Hepatocyte (in vitro differentiated cells): Measurements from ENCODE around the gene TARM1. TPM values are rescaled to one million over a fixed set of nuclear protein-coding genes. Genes with fewer than 3 reads are reported as not detected.

Experiments used
- polyA plus RNA-seq: library from polyadenylated mRNA; unstranded; fragments of >200 nt; fragmentation: Nextera tagmentation; extraction: Ambion mirVana; gene quantifications from 2 replicates; pipeline ENCODE4 v1.2.1, GENCODE V29; 2016
- small RNA-seq: library from RNA; depleted of rRNA; stranded (forward); fragments of <200 nt; gene quantifications from one replicate; pipeline ENCODE3, GENCODE V24; 2014
- total RNA-seq: library from RNA; depleted of rRNA; stranded (reverse); fragments of >200 nt; gene quantifications from 2 replicates; pipeline ENCODE4 v1.2.3, GENCODE V29; 2014

Gene TARM1
- total and polyA plus RNA-seq, 2 experiments from 2014 or later = not detected

Small RNA genes lying within 50 kb of the gene (small RNA-seq; reads per million reads assigned to genes)
- not detected for gene AC012314.20

Other genes starting within 250 kb of the TARM1 start
- gene MYADM, start 213.5 kb downstream of the TARM1 start, total RNA-seq = 30.6 and 42.1 TPM in 2 replicates
- gene MYADM, start 213.5 kb downstream of the TARM1 start, polyA plus RNA-seq = 211 and 213 TPM in 2 replicates
- not detected in 2 replicates for gene PRKCG, start 199.2 kb downstream of the TARM1 start, total RNA-seq
- gene PRKCG, start 199.2 kb downstream of the TARM1 start, polyA plus RNA-seq = 0.18 and 0.68 TPM in 2 replicates
- 0.90 and 1.4 TPM in 2 replicates for gene CACNG7, start 172.1 kb downstream of the TARM1 start, total RNA-seq
- 0.12 and 0.31 TPM in 2 replicates for gene CACNG7, start 172.1 kb downstream of the TARM1 start, polyA plus RNA-seq
- gene CACNG8, start 118.4 kb downstream of the TARM1 start, total RNA-seq = 0.13 TPM in 1 of 2 replicates, not detected in the other
- 0.06 TPM in 1 of 2 replicates, not detected in the other for gene CACNG8, start 118.4 kb downstream of the TARM1 start, polyA plus RNA-seq
- 0.23 and 0.32 TPM in 2 replicates for gene CACNG6, start 89.7 kb downstream of the TARM1 start, total RNA-seq
- 0.35 TPM in 1 of 2 replicates, not detected in the other for gene CACNG6, start 89.7 kb downstream of the TARM1 start, polyA plus RNA-seq
- not detected in 2 replicates for gene VSTM1, start 17.5 kb downstream of the TARM1 start, total RNA-seq
- not detected in 2 replicates for gene VSTM1, start 17.5 kb downstream of the TARM1 start, polyA plus RNA-seq
- 0.48 TPM in 1 of 2 replicates, not detected in the other for gene OSCAR, start 19.4 kb upstream of the TARM1 start, total RNA-seq
- 0.16 and 0.43 TPM in 2 replicates for gene OSCAR, start 19.4 kb upstream of the TARM1 start, polyA plus RNA-seq
- gene NDUFA3, start 21.5 kb upstream of the TARM1 start, total RNA-seq = 10.5 and 13.9 TPM in 2 replicates
- 247 and 285 TPM in 2 replicates for gene NDUFA3, start 21.5 kb upstream of the TARM1 start, polyA plus RNA-seq
- gene TFPT, start 34.3 kb upstream of the TARM1 start, total RNA-seq = 12.8 and 14.7 TPM in 2 replicates
- 25.2 and 25.9 TPM in 2 replicates for gene TFPT, start 34.3 kb upstream of the TARM1 start, polyA plus RNA-seq
- 44.5 and 59.7 TPM in 2 replicates for gene PRPF31, start 34.4 kb upstream of the TARM1 start, total RNA-seq
- 77.6 and 82.3 TPM in 2 replicates for gene PRPF31, start 34.4 kb upstream of the TARM1 start, polyA plus RNA-seq
- gene CNOT3, start 56.4 kb upstream of the TARM1 start, total RNA-seq = 11.6 and 12.0 TPM in 2 replicates
- gene CNOT3, start 56.4 kb upstream of the TARM1 start, polyA plus RNA-seq = 49.3 and 50.1 TPM in 2 replicates
- gene LENG1, start 78.4 kb upstream of the TARM1 start, total RNA-seq = 5.8 and 8.4 TPM in 2 replicates
- 15.0 and 16.8 TPM in 2 replicates for gene LENG1, start 78.4 kb upstream of the TARM1 start, polyA plus RNA-seq
- gene TMC4, start 91.8 kb upstream of the TARM1 start, total RNA-seq = 29.4 and 40.3 TPM in 2 replicates
- 94.4 and 101 TPM in 2 replicates for gene TMC4, start 91.8 kb upstream of the TARM1 start, polyA plus RNA-seq
- 73.8 and 93.5 TPM in 2 replicates for gene MBOAT7, start 108.2 kb upstream of the TARM1 start, total RNA-seq
- 179 and 199 TPM in 2 replicates for gene MBOAT7, start 108.2 kb upstream of the TARM1 start, polyA plus RNA-seq
- gene TSEN34, start 109.9 kb upstream of the TARM1 start, total RNA-seq = 66.9 and 77.6 TPM in 2 replicates
- 100.0 and 105 TPM in 2 replicates for gene TSEN34, start 109.9 kb upstream of the TARM1 start, polyA plus RNA-seq
- 1,843 and 2,161 TPM in 2 replicates for gene RPS9, start 119.5 kb upstream of the TARM1 start, total RNA-seq
- 415 and 465 TPM in 2 replicates for gene RPS9, start 119.5 kb upstream of the TARM1 start, polyA plus RNA-seq
- 0.24 TPM in 1 of 2 replicates, not detected in the other for gene LILRB3, start 141.6 kb upstream of the TARM1 start, total RNA-seq
- gene LILRB3, start 141.6 kb upstream of the TARM1 start, polyA plus RNA-seq = 1.4 and 1.7 TPM in 2 replicates
- gene LILRA6, start 161.4 kb upstream of the TARM1 start, total RNA-seq = 0.28 TPM in 1 of 2 replicates, not detected in the other
- 0.13 and 0.36 TPM in 2 replicates for gene LILRA6, start 161.4 kb upstream of the TARM1 start, polyA plus RNA-seq
- 0.16 and 0.80 TPM in 2 replicates for gene LILRB5, start 175.9 kb upstream of the TARM1 start, total RNA-seq
- gene LILRB5, start 175.9 kb upstream of the TARM1 start, polyA plus RNA-seq = 1.3 and 1.6 TPM in 2 replicates
- not detected in 2 replicates for gene LILRB2, start 199.7 kb upstream of the TARM1 start, total RNA-seq
- 0.09 TPM in 1 of 2 replicates, not detected in the other for gene LILRB2, start 199.7 kb upstream of the TARM1 start, polyA plus RNA-seq
- not detected in 2 replicates for gene LILRA5, start 231.8 kb upstream of the TARM1 start, total RNA-seq
- not detected in 2 replicates for gene LILRA5, start 231.8 kb upstream of the TARM1 start, polyA plus RNA-seq